Dedifferentiated amniotic fluid mesenchymal stem cell (primary cell): Measurements from ENCODE around the gene ANO4.
"Not testable (repeated sequence)": the region's sequence is repeated elsewhere in the genome, so short reads cannot be mapped to it uniquely, and the experiment has no call there.

Experiments
- DNase-seq: peaks from one replicate; pipeline ENCODE4 v3.0.0-alpha.2; 2016; ENCODE audit errors: extremely low spot score

ANO4 gene

GRCh38 chr12:100875156-100875555, 80.6 kb downstream of the ANO4 start:
- no peak for DNase-seq

GRCh38 chr12:100875771-100876170, 81.2 kb downstream of the ANO4 start:
- DNase-seq = no peak

- DNase-seq = no peak
Measured at GRCh38 chr12:100877776-100878175, 83.2 kb downstream of the ANO4 start.

GRCh38 chr12:100895192-100895591, 100.6 kb downstream of the ANO4 start:
- DNase-seq = no peak

- no peak for DNase-seq
Measured at GRCh38 chr12:100896192-100896591, 101.6 kb downstream of the ANO4 start.

GRCh38 chr12:100897240-100897639, 102.7 kb downstream of the ANO4 start:
- DNase-seq = no peak

GRCh38 chr12:100899301-100899700, 104.7 kb downstream of the ANO4 start:
- DNase-seq = no peak

- no peak for DNase-seq
Measured at GRCh38 chr12:100900808-100901207, 106.2 kb downstream of the ANO4 start.

- no peak for DNase-seq
Measured at GRCh38 chr12:100901266-100901665, 106.7 kb downstream of the ANO4 start.

GRCh38 chr12:100904270-100904669, 109.7 kb downstream of the ANO4 start:
- DNase-seq = no peak

GRCh38 chr12:100908501-100908900, 113.9 kb downstream of the ANO4 start:
- no peak for DNase-seq

- no peak for DNase-seq
Measured at GRCh38 chr12:100913872-100914592, 119.5 kb downstream of the ANO4 start.

GRCh38 chr12:100919116-100919515, 124.5 kb downstream of the ANO4 start:
- DNase-seq = no peak

GRCh38 chr12:100920493-100920892, 125.9 kb downstream of the ANO4 start:
- DNase-seq = no peak

GRCh38 chr12:100926669-100927248, 132.2 kb downstream of the ANO4 start:
- DNase-seq = no peak

GRCh38 chr12:100927826-100928225, 133.2 kb downstream of the ANO4 start:
- DNase-seq = peak; percentile 26

- DNase-seq = no peak
Measured at GRCh38 chr12:100932571-100932970, 138.0 kb downstream of the ANO4 start.

- not testable (repeated sequence) for DNase-seq
Measured at GRCh38 chr12:100933531-100933930, 139.0 kb downstream of the ANO4 start.

- DNase-seq = no peak
Measured at GRCh38 chr12:100935929-100936328, 141.4 kb downstream of the ANO4 start.

- no peak for DNase-seq
Measured at GRCh38 chr12:100936661-100937060, 142.1 kb downstream of the ANO4 start.

GRCh38 chr12:100940503-100940902, 145.9 kb downstream of the ANO4 start:
- no peak for DNase-seq

- DNase-seq = no peak
Measured at GRCh38 chr12:100942984-100943749, 148.6 kb downstream of the ANO4 start.

GRCh38 chr12:100951756-100952155, 157.2 kb downstream of the ANO4 start:
- no peak for DNase-seq
